HS-27A (cell line): ENCODE data around the gene ABHD13.
"Not testable (repeated sequence)": the region's sequence is repeated elsewhere in the genome, so short reads cannot be mapped to it uniquely, and the experiment has no call there.

Experiments used
- DNase-seq: peaks from one replicate; pipeline ENCODE4 v3.0.0-alpha.2; 2012; ENCODE audit warnings: low read depth, missing footprints

ABHD13 gene

DNA sequence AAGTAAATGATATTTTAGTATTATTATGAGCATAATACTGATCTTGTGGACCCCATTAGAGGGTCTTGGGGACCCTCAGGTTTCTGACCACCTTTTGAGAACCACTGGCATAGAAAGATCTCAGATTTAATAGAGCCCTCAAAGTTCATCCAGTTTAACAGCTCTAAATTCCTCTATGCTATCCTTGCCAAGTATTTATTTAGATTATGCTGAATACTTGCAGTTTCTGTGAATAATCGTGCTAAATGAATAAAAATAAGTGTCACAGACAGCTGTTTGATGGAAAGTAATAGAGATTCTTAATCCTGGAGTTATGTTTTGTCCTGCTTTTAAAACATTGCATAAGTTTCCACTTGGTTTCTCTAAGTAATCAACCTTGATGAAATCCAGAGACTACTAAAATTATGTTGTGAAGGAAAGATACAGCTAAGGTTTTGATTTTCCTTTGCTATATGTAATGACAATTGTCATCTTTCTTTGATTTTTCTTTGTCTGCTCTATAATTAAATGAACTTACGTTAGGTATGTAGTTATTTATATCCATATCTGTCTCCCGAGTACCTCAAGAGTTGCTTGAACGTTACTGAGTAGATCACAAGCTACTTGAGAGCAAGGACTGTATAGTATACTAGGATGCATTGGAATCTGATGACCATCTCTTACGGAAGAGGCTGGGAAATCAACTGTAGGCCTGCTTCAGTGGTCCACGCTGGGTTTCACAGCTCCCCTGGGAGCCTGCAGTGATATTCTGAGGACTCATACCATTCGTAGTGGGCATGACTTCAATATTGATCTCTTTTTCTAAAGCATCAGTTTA lies 5.7 kb downstream of the ABHD13 start:
- no peak for DNase-seq

- DNase-seq, result no peak
Measured at GRCh38 chr13:108225440-108225839, 7.2 kb downstream of the ABHD13 start.

DNA sequence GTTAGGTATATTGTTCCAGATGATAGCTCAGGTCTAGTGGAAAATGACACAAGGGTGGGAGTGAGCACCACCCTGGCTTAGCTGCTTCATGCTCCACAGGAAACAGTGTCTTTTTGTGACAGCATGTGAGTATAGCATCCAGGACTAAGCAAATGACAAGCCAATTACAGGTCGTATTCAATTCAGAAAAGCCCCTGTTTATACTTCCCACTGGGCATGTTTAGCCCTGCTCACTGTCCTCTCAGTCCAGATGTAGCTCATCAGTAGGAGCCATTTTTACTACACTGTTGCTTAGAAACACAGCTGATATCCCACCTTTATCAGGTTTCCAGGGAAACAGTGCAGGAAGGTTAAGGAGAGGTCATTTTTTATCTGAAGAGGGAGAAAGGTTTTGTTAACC lies 8.0 kb downstream of the ABHD13 start:
- DNase-seq, result no peak

- DNase-seq, result no peak
Measured at GRCh38 chr13:108227651-108228272, 9.6 kb downstream of the ABHD13 start.

DNA sequence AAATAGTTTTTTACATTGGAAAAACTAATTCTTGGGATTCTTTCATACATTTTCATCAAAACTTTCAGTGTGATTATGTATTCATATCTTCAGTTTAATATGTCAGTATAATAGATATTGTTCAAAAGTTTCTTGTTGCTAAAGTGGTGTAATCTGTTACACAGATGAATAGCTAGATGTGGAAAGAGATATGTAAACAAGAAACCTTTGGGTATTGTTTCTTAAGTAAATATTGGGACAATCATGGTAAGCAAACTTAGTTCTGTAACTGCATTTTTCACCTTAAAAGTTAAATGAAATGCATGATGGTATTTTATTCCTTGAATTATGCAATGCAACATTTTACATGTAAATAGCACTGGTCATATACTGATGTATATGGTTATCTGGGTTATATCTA lies 12.2 kb downstream of the ABHD13 start:
- DNase-seq, result no peak

DNA sequence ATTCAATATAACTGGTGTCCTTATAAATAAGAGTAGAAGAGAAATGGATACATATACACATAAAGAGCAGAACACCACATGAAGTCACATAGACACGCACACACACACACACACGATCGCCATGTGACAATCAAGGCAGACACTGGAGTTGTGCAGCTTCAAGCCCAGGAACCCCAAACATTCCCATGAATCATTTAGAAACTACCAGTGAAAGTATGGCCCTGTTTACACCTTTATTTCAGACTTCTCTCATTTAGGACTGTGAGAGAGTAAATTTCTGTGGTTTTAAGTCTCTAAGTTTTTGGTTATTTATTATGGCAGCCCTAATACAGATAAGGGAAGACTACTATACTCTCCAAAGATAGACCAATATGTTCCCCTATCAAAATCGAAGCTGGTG lies 31.0 kb downstream of the ABHD13 start:
- DNase-seq, result no peak

GRCh38 chr13:108257248-108257647 lies 39.1 kb downstream of the ABHD13 start:
- no peak for DNase-seq

DNA sequence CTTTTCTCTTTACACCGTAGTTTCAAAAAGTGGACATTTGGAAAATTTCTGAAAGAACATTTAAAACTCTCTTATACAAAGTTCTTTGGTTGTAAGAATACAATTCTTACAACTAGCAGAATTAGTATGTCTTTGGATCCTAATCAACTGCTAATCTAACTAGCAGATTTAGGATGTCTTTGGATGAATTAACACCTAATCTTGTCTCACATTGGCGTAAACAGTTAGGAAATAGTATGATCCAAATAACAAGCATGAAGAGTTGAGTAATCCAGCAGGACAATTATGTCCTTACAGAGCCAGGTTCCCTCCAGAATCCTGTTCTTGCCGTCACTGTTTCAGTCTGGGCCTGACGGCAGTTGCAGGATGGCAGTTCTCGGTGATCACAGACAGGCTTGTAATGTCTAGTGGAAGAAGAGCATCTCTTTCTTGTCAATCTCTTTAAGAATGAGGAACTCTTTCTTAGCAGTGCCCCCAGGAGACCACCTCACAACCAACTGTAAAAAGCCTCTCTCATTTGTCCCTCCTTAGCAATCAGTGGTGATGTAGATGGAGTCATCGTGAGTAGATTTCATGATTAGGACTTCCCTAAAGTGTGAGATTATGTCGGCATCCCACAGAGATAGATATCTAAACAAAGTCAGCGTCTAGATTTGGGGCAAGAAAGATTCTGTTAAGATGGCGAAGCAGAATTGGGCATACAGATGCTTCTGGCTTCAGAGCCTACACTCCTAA lies 45.6 kb downstream of the ABHD13 start:
- DNase-seq, result no peak

- no peak for DNase-seq
Measured at GRCh38 chr13:108266321-108266990, 48.3 kb downstream of the ABHD13 start.

- no peak for DNase-seq
Measured at GRCh38 chr13:108267347-108267746, 49.2 kb downstream of the ABHD13 start.

DNA sequence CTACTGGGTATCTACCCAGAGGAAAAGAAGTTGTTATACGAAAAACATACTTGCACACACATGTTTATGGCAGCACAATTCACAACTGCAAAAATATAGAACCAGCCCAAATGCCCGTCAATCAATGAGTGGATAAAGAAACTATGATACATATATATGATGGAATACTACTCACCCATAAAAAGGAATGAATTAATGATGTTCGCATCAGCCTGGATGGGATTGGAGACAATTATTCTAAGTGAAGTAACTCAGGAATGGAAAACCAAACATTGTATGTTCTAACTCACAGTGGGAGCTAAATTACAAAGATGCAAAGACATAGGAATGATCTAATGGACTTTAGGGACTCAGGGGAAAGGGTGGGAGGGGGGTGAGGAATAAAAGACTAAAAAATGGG lies 49.7 kb downstream of the ABHD13 start:
- DNase-seq, result not testable (repeated sequence)

DNA sequence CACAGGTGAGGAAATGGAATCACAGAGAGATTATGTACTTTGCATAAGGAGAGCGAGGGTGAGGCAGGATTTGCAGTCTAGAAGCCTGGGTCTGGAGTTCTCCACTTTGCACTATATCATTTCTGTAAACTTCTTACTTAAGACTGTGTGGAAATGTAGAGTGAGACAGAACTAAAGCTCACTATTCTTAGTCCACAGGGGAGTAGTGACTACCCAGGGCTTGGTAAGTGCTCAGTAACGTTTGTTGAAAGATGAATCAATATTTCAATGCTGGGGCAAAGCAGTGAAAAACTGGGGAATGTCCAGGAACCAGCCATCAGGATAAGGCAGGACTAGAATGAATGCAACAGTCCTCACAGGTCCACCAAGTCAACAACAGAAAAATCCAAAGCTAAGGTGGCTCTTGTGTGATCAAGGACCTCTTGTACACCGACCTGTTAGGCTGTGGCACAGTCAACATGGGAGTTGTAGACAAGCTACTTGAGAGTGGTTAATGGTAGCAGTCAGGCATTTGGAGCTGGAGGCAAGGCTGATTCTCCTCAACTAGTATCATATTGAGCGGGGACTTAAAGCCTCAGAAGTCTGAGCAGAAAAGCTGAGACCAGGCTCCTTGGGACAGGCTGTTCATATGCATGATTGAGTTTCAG lies 50.4 kb downstream of the ABHD13 start:
- DNase-seq, result no peak

GRCh38 chr13:108269601-108270328 lies 51.6 kb downstream of the ABHD13 start, which contains the start of gene TNFSF13B:
TNFSF13B (plus strand) TSS chr13:108269718; CDS start chr13:108269896, 178 bp downstream.
- DNase-seq, result no peak

- no peak for DNase-seq
Measured at GRCh38 chr13:108270442-108270841, 52.2 kb downstream of the ABHD13 start.

DNA sequence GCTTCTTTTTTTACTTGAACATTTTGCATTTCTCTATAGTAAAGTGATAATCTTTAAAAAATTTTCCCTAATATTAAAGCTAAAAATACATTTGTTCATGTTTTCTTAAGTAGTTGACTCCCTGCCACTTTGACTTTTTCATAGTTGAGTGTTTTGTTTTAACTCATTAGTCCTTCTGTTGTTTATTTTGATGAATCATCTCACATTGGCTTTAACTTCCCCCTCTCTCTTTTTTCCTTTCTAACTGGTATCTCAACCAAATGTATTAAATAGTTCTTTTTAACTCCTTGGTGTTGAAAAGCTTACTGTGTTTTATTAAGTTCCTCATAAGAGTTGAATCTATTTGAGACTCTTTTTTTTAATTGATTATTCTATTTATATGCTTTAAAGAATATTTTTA lies 54.1 kb downstream of the ABHD13 start:
- DNase-seq, result no peak

DNA sequence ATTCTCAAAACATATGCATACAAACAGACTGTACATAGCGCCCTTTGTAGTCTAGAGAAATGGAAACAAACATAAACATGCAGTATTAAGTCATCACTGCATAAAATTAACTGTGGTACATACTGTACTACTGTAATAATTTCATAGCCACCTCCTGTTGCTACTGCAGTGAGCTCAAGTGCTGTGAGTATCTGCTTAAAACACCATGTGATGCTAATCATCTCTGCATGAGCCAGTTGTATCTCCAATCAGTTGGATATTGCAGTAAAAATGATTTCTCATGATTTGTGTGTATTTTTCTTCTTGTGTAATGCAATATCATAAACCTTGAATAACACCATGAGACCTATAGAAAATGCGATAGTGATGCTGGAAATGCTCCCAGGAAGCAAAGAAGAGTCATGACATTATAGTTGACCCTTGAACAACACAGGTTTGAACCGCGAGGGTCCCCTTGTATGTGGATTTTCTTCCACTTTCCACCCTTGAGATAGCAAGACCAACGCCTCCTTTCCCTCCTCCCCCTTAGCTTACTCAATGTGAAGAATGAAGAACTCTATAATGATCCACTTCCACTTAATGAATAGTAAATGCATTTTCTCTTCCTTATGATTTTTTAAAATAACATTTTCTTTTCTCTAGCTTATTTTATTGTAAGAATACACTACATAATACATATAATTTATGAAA lies 55.4 kb downstream of the ABHD13 start:
- no peak for DNase-seq

- DNase-seq, result no peak
Measured at GRCh38 chr13:108274718-108275117, 56.5 kb downstream of the ABHD13 start.

DNA sequence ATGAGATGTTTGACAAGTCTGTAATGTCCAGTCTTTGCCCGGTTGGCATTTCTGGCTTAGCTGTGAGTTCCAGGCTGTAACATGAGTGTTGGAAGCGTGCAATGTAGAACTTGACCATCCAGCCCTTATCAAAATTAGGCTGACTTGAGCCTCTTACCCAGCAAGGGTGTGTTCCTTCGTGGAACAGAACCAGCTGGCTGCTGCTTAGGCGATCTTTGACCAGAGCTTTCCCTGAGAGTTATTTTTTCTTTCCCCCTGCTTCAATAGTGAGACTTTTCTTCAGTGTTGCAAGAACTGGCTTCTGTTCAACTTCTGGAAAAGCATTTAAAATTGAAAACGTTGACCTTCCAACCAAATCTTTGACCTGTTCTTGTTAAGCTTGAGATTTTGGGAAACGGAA lies 57.9 kb downstream of the ABHD13 start:
- no peak for DNase-seq

- no peak for DNase-seq
Measured at GRCh38 chr13:108278466-108278865, 60.3 kb downstream of the ABHD13 start.

GRCh38 chr13:108281901-108282300 lies 63.7 kb downstream of the ABHD13 start:
- DNase-seq, result no peak

GRCh38 chr13:108283110-108283509 lies 64.9 kb downstream of the ABHD13 start:
- DNase-seq, result no peak
